ENCODE results near the gene AGBL4. TPM values are rescaled to one million over a fixed set of nuclear protein-coding genes. Genes with fewer than 3 reads are reported as not detected.

The AGBL4 gene
- total RNA-seq, 4 donors from 2014 or later = not detected

DNA sequence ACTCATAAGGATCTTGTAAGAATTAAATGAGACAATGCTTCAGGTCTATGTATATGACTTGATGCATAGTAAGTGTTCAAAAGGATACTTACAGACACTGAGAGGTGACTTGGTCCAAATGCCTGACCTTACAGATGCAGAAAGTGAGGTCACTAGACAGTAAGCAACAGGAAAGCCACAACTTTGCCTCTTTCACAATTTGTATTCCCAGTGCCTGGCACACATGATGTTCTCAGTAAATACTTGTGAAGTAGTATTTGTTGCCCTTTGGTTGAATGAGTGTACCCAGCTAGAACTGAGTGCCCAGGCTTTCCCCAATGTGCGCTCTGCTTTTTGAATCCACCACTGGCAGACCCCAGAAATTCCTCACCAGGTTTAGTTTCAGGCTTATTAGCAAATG, 1352.2 kb downstream of the AGBL4 start:
- no peak overlapping the region for H3K27ac ChIP-seq
- ATAC-seq = peak in 1 of 2 donors; percentile 73
- peaks cover 0 to 3% (median 0%) of the 10 kb centered on the region in 3 donors for H3K27me3 ChIP-seq
- in situ Hi-C loops (cut with MboI; ENCODE audit: low sequenced_read_pairs in 4 of 4) = loop anchor here in 1 of 4 donors (10.0 kb wide), 1 partner anchor 117 kb away; no protein-coding TSS in a partner anchor
- no peaks in the 10 kb centered on the region for H3K36me3 ChIP-seq
- no peak for TF ChIP-seq POLR2A (IDR thresholded peaks at IDR 0.05)
- TF ChIP-seq, protein P1, sequence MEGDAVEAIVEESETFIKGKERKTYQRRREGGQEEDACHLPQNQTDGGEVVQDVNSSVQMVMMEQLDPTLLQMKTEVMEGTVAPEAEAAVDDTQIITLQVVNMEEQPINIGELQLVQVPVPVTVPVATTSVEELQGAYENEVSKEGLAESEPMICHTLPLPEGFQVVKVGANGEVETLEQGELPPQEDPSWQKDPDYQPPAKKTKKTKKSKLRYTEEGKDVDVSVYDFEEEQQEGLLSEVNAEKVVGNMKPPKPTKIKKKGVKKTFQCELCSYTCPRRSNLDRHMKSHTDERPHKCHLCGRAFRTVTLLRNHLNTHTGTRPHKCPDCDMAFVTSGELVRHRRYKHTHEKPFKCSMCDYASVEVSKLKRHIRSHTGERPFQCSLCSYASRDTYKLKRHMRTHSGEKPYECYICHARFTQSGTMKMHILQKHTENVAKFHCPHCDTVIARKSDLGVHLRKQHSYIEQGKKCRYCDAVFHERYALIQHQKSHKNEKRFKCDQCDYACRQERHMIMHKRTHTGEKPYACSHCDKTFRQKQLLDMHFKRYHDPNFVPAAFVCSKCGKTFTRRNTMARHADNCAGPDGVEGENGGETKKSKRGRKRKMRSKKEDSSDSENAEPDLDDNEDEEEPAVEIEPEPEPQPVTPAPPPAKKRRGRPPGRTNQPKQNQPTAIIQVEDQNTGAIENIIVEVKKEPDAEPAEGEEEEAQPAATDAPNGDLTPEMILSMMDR (IDR thresholded peaks at IDR 0.05 in 4 of 5, conservative IDR thresholded peaks at IDR 0.05 in 1 of 5) = no peak
- H3K4me3 ChIP-seq = no peak overlapping the region
- intact Hi-C loops (cut with DNase I; ENCODE audit: low total_unique reads) = no loop called here
- no peaks in the 10 kb centered on the region for H3K9me3 ChIP-seq
- no peak for DNase-seq
- H3K4me1 ChIP-seq = no peaks in the 10 kb centered on the region

- intact Hi-C loops (cut with DNase I; ENCODE audit: low total_unique reads) = no loop called here
- ATAC-seq = no peak
- no peak for DNase-seq
- Histone ChIP-seq H3K27me3 (peaks cover 0 to 3% (median 0%) of the 10 kb centered on the region in 3 donors), H3K4me3 (no peak overlapping the region), H3K9me3 (no peaks in the 10 kb centered on the region), H3K36me3 (no peaks in the 10 kb centered on the region), H3K4me1 (no peaks in the 10 kb centered on the region), H3K27ac (no peak overlapping the region)
- in situ Hi-C loops (cut with MboI; ENCODE audit: low sequenced_read_pairs in 4 of 4) = loop anchor here in 1 of 4 donors (10.0 kb wide), 1 partner anchor 116 kb away; no protein-coding TSS in a partner anchor
- TF ChIP-seq, protein P1 (IDR thresholded peaks at IDR 0.05 in 4 of 5, conservative IDR thresholded peaks at IDR 0.05 in 1 of 5) = no peak
- TF ChIP-seq POLR2A (IDR thresholded peaks at IDR 0.05) = no peak
Observed at GRCh38 chr1:48670234-48671020, 1353.3 kb downstream of the AGBL4 start.

GRCh38 chr1:48668339-48668738, 1355.4 kb downstream of the AGBL4 start:
- H3K27ac ChIP-seq = no peak overlapping the region
- no peaks in the 10 kb centered on the region for H3K9me3 ChIP-seq
- in situ Hi-C loops (cut with MboI; ENCODE audit: low sequenced_read_pairs in 4 of 4) (no loop called here), intact Hi-C loops (cut with DNase I; ENCODE audit: low total_unique reads) (loop anchor here (10.0 kb wide), 1 partner anchor 644 kb away; no protein-coding TSS in a partner anchor)
- TF ChIP-seq POLR2A (IDR thresholded peaks at IDR 0.05) = no peak
- TF ChIP-seq, protein P1 (IDR thresholded peaks at IDR 0.05 in 4 of 5, conservative IDR thresholded peaks at IDR 0.05 in 1 of 5) = no peak
- H3K4me3 ChIP-seq = no peak overlapping the region
- ATAC-seq (no peak), DNase-seq (no peak)
- H3K4me1 ChIP-seq = no peaks in the 10 kb centered on the region
- no peaks in the 10 kb centered on the region for H3K36me3 ChIP-seq
- H3K27me3 ChIP-seq = peaks cover 0 to 3% (median 0%) of the 10 kb centered on the region in 3 donors

DNA sequence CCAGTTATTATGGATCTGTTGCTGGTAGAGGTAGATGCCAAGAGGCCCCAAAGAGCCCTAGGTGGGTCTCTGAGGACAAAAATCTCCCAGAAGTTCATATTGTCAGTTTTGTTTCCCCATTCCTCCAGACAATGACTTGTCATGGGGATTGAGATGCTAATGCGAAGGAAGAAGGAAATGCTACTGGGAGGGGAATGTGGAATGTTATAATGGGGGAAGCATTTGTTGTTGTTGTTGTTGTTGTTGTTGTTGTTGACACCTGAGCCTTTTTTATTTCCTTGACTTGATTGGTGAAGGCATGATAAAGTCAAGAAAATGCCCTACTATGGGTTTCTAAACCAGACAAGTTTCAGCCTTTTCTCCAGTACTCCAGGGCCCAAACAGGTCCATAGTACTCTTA, 1356.0 kb downstream of the AGBL4 start:
- Histone ChIP-seq H3K36me3 (no peaks in the 10 kb centered on the region), H3K4me3 (no peak overlapping the region), H3K9me3 (no peaks in the 10 kb centered on the region), H3K27me3 (peaks cover 0 to 3% (median 0%) of the 10 kb centered on the region in 3 donors), H3K27ac (no peak overlapping the region), H3K4me1 (peaks cover 2 to 3% of the 10 kb centered on the region in 2 donors)
- no peak for TF ChIP-seq POLR2A (IDR thresholded peaks at IDR 0.05)
- TF ChIP-seq, protein P1 (IDR thresholded peaks at IDR 0.05 in 4 of 5, conservative IDR thresholded peaks at IDR 0.05 in 1 of 5) = no peak
- ATAC-seq (no peak), DNase-seq (no peak)
- intact Hi-C loops (cut with DNase I; ENCODE audit: low total_unique reads) (loop anchor here (10.0 kb wide), 1 partner anchor 643 kb away; no protein-coding TSS in a partner anchor), in situ Hi-C loops (cut with MboI; ENCODE audit: low sequenced_read_pairs in 4 of 4) (no loop called here)
